Lower lobe of right lung (tissue), 2 donors: ENCODE data around the gene EFHD2. TPM values are rescaled to one million over a fixed set of nuclear protein-coding genes. Genes with fewer than 3 reads are reported as not detected.
"Not testable (repeated sequence)": the region's sequence is repeated elsewhere in the genome, so short reads cannot be mapped to it uniquely, and the experiment has no call there.

Experiments
- ATAC-seq, 2 donors: fragments of 200-7000 bp; cut with Tn5 transposase; one replicate each; pipeline ENCODE4 v1.9.1; 2020 to 2022; ENCODE audit warnings: mild to moderate bottlenecking in 2 of 2, moderate library complexity in 2 of 2
- DNase-seq: peaks from one replicate; pipeline ENCODE4 v3.0.0-alpha.2; 2020
- H3K27ac ChIP-seq: fragments of 200-600 bp; one replicate; pipeline ENCODE4 v1.8.0; 2022
- H3K27me3 ChIP-seq: fragments of 200-600 bp; one replicate; pipeline ENCODE4 v1.8.0; 2022; ENCODE audit warnings: low read depth
- H3K36me3 ChIP-seq: fragments of 200-600 bp; one replicate; pipeline ENCODE4 v1.8.0; 2022; ENCODE audit warnings: mild to moderate bottlenecking
- H3K4me1 ChIP-seq: fragments of 200-600 bp; one replicate; pipeline ENCODE4 v1.8.0; 2022
- H3K4me3 ChIP-seq: fragments of 200-600 bp; one replicate; pipeline ENCODE4 v1.8.0; 2022; ENCODE audit warnings: mild to moderate bottlenecking
- H3K9me3 ChIP-seq: fragments of 200-600 bp; one replicate; pipeline ENCODE4 v1.8.0; 2022
- CTCF ChIP-seq: fragments of 200-600 bp; IDR thresholded peaks from one replicate; pipeline ENCODE4 v1.8.0; 2022; ENCODE audit warnings: antibody characterized with exemption, mild to moderate bottlenecking
- intact Hi-C: fragments of 100-400 bp; cut with DNase I; formaldehyde crosslinking; loops from one replicate; pipeline ENCODE4 v1.11.0; 2022
- total RNA-seq: library from RNA; stranded (reverse); fragmentation: NEBNext Ultra II Directional; extraction: Animal tissue kit (Norgen Biotek cat#: 25700); gene quantifications from one replicate; pipeline ENCODE4 v1.2.1, GENCODE V29; 2021
- donor health status: DM: no; HTN: yes; CAD: no; lungs with severe emphysema.

Gene EFHD2
- total RNA-seq, 1 donor from 2014 or later: 100 TPM

GRCh38 chr1:15385420-15385819, 24.3 kb upstream of the EFHD2 start:
- H3K9me3 ChIP-seq: no peaks in the 10 kb centered on the region
- no peaks in the 10 kb centered on the region for H3K36me3 ChIP-seq
- intact Hi-C loops: no loop called here
- ATAC-seq: no peak
- no peaks in the 10 kb centered on the region for H3K27me3 ChIP-seq
- no peak for TF ChIP-seq CTCF
- H3K27ac ChIP-seq: no peak overlapping the region
- peaks cover 5% of the 10 kb centered on the region for H3K4me1 ChIP-seq
- no peak for DNase-seq
- no peak overlapping the region for H3K4me3 ChIP-seq

GRCh38 chr1:15386164-15386749, 23.4 kb upstream of the EFHD2 start:
- ATAC-seq: peak in 1 of 2 donors; percentile 26

GRCh38 chr1:15388201-15388880, 21.3 kb upstream of the EFHD2 start:
- no peak for TF ChIP-seq CTCF
- ATAC-seq (no peak), DNase-seq (no peak)
- Histone ChIP-seq H3K36me3 (no peaks in the 10 kb centered on the region), H3K27me3 (no peaks in the 10 kb centered on the region), H3K4me3 (no peak overlapping the region), H3K27ac (no peak overlapping the region), H3K4me1 (peaks cover 5% of the 10 kb centered on the region), H3K9me3 (no peaks in the 10 kb centered on the region)
- intact Hi-C loops: no loop called here

More at GRCh38 chr1:15386164-15386749, 23.4 kb upstream of the EFHD2 start:
- H3K4me1 ChIP-seq: peaks cover 5% of the 10 kb centered on the region
- H3K4me3 ChIP-seq: peak overlapping the region; percentile 26
- intact Hi-C loops: no loop called here
- TF ChIP-seq CTCF: no peak
- no peaks in the 10 kb centered on the region for H3K27me3 ChIP-seq
- H3K9me3 ChIP-seq: no peaks in the 10 kb centered on the region
- no peak overlapping the region for H3K27ac ChIP-seq
- no peaks in the 10 kb centered on the region for H3K36me3 ChIP-seq
- no peak for DNase-seq

- H3K4me3 ChIP-seq, DNase-seq, H3K4me1 ChIP-seq, H3K9me3 ChIP-seq, intact Hi-C loops, H3K27me3 ChIP-seq, H3K27ac ChIP-seq, H3K36me3 ChIP-seq, ATAC-seq: not testable (repeated sequence)
Observed at GRCh38 chr1:15389828-15390227, 19.9 kb upstream of the EFHD2 start.

GRCh38 chr1:15390667-15391066, 19.0 kb upstream of the EFHD2 start:
- Histone ChIP-seq H3K4me3 (no peak overlapping the region), H3K4me1 (peaks cover 5% of the 10 kb centered on the region), H3K27me3 (no peaks in the 10 kb centered on the region), H3K9me3 (no peaks in the 10 kb centered on the region), H3K27ac (no peak overlapping the region), H3K36me3 (no peaks in the 10 kb centered on the region)
- intact Hi-C loops: no loop called here
- ATAC-seq (no peak), DNase-seq (no peak)
- TF ChIP-seq CTCF: no peak

GRCh38 chr1:15391366-15391765, 18.3 kb upstream of the EFHD2 start:
- Histone ChIP-seq H3K9me3 (no peaks in the 10 kb centered on the region), H3K27me3 (no peaks in the 10 kb centered on the region), H3K4me3 (no peak overlapping the region), H3K36me3 (no peaks in the 10 kb centered on the region), H3K27ac (no peak overlapping the region), H3K4me1 (peaks cover 2% of the 10 kb centered on the region)
- ATAC-seq: no peak
- intact Hi-C loops: no loop called here
- no peak for DNase-seq
- TF ChIP-seq CTCF: no peak
